Mesenchymal stem cell (in vitro differentiated cells and primary cell): ENCODE measurements around the gene CEP192.
"Not testable (repeated sequence)": the region's sequence is repeated elsewhere in the genome, so short reads cannot be mapped to it uniquely, and the experiment has no call there.

Source experiments
- DNase-seq: peaks from one replicate; pipeline ENCODE4 v3.0.0-alpha.2; 2013
- H2AFZ ChIP-seq: one replicate; pipeline ENCODE4 v1.6.1; 2013; ENCODE audit warnings: low read depth, mild to moderate bottlenecking, control low read depth, inconsistent platforms, low read length, moderate library complexity
- H2AK5ac ChIP-seq: 2 replicates; pipeline ENCODE4 v1.6.1; 2013; ENCODE audit warnings: low read length, moderate library complexity, mild to moderate bottlenecking, inconsistent platforms; ENCODE audit not compliant: severe bottlenecking
- H2BK120ac ChIP-seq: one replicate; pipeline ENCODE4 v1.6.1; 2013; ENCODE audit warnings: low read depth, mild to moderate bottlenecking, inconsistent platforms, low read length, moderate library complexity
- H2BK12ac ChIP-seq, 2 experiments: one replicate each; pipeline ENCODE4 v1.6.1; 2013; ENCODE audit warnings: inconsistent platforms in 2 of 2, low read length in 2 of 2, mild to moderate bottlenecking in 2 of 2, moderate library complexity in 2 of 2, control low read depth in 1 of 2
- H2BK15ac ChIP-seq: one replicate; pipeline ENCODE4 v1.6.1; 2013; ENCODE audit warnings: mild to moderate bottlenecking, low read depth, inconsistent platforms; ENCODE audit not compliant: poor library complexity, severe bottlenecking
- H2BK5ac ChIP-seq: 2 replicates; pipeline ENCODE4 v1.6.1; 2013; ENCODE audit warnings: low read depth, mild to moderate bottlenecking, low read length, control low read depth, inconsistent platforms; ENCODE audit not compliant: poor library complexity, severe bottlenecking
- H3K14ac ChIP-seq, 2 experiments: one replicate each; pipeline ENCODE4 v1.6.1; 2013; ENCODE audit warnings: inconsistent platforms in 2 of 2, low read length in 2 of 2, control low read depth in 1 of 2, mild to moderate bottlenecking in 1 of 2, moderate library complexity in 1 of 2
- H3K18ac ChIP-seq, 2 experiments: one replicate each; pipeline ENCODE4 v1.6.1; 2013; ENCODE audit warnings: inconsistent platforms in 2 of 2, low read length in 2 of 2, control low read depth in 1 of 2, low read depth in 1 of 2, mild to moderate bottlenecking in 1 of 2
- H3K23ac ChIP-seq, 2 experiments: one replicate each; pipeline ENCODE4 v1.6.1; 2013; ENCODE audit warnings: inconsistent platforms in 2 of 2, low read length in 2 of 2, mild to moderate bottlenecking in 2 of 2, moderate library complexity in 2 of 2, control low read depth in 1 of 2
- H3K27ac ChIP-seq: 2 replicates; pipeline ENCODE4 v1.5.1; 2013; ENCODE audit warnings: mild to moderate bottlenecking, moderate library complexity, low read length, control low read depth, inconsistent platforms; ENCODE audit not compliant: poor library complexity, severe bottlenecking
- H3K27me3 ChIP-seq, 2 experiments: 2 replicates each; pipeline versions ENCODE4 v1.6.1 to v1.7.0; 2013; ENCODE audit warnings: low read length in 2 of 2, mild to moderate bottlenecking in 2 of 2, moderate library complexity in 2 of 2, control low read depth in 1 of 2, inconsistent platforms in 1 of 2; ENCODE audit not compliant: control insufficient read depth in 1 of 2, insufficient read depth in 1 of 2
- H3K36me3 ChIP-seq, 2 experiments: 2 replicates each; pipeline versions ENCODE4 v1.6.1 to v1.7.0; 2013; ENCODE audit warnings: low read length in 2 of 2, control low read depth in 1 of 2, inconsistent platforms in 1 of 2, low read depth in 1 of 2, mild to moderate bottlenecking in 1 of 2; ENCODE audit not compliant: insufficient read depth in 2 of 2, control insufficient read depth in 1 of 2
- H3K4ac ChIP-seq, 2 experiments: one replicate each; pipeline ENCODE4 v1.6.1; 2013; ENCODE audit warnings: inconsistent platforms in 2 of 2, low read length in 2 of 2, mild to moderate bottlenecking in 2 of 2, moderate library complexity in 2 of 2, control low read depth in 1 of 2, low read depth in 1 of 2
- H3K4me1 ChIP-seq: 2 replicates; pipeline ENCODE4 v1.6.1; 2013; ENCODE audit warnings: low read depth, low read length, control low read depth; ENCODE audit not compliant: control insufficient read depth, insufficient read depth
- H3K4me2 ChIP-seq: 2 replicates; pipeline ENCODE4 v1.6.1; 2013; ENCODE audit warnings: low read length, mild to moderate bottlenecking, inconsistent platforms; ENCODE audit not compliant: poor library complexity, severe bottlenecking
- H3K4me3 ChIP-seq, 2 experiments: 2 replicates each; pipeline versions ENCODE4 v1.5.1 to v1.7.0; 2013; ENCODE audit warnings: low read length in 2 of 2, mild to moderate bottlenecking in 2 of 2, control low read depth in 1 of 2, low read depth in 1 of 2; ENCODE audit not compliant: insufficient read depth in 1 of 2
- H3K79me1 ChIP-seq: replicated peaks from 2 replicates; pipeline ENCODE4 v1.6.1; 2013; ENCODE audit warnings: mild to moderate bottlenecking, control low read depth, low read length, inconsistent platforms; ENCODE audit not compliant: poor library complexity, severe bottlenecking
- H3K9ac ChIP-seq: 2 replicates; pipeline ENCODE4 v1.7.0; 2013; ENCODE audit warnings: mild to moderate bottlenecking, low read length, moderate library complexity
- H3K9me3 ChIP-seq: 2 replicates; pipeline ENCODE4 v1.7.0; 2013; ENCODE audit warnings: mild to moderate bottlenecking, low read length; ENCODE audit not compliant: control insufficient read depth
- H4K8ac ChIP-seq: one replicate; pipeline ENCODE4 v1.6.1; 2013; ENCODE audit warnings: inconsistent platforms, mild to moderate bottlenecking, low read length, moderate library complexity
- H4K91ac ChIP-seq: one replicate; pipeline ENCODE4 v1.6.1; 2013; ENCODE audit warnings: mild to moderate bottlenecking, low read length, inconsistent platforms
- WGBS: methylation state at CpG from one replicate; pipeline ENCODE4 v1.1.7; 2013; ENCODE audit warnings: mixed read lengths; 5-methylcytosine and 5-hydroxymethylcytosine counted together

CEP192 gene

GRCh38 chr18:13076886-13077285 is 85.7 kb downstream of the CEP192 start:
- no peak overlapping the region for H3K4me3 ChIP-seq
- no peak overlapping the region for H3K4ac ChIP-seq
- H2BK15ac ChIP-seq, result no peak overlapping the region
- no peak overlapping the region for H3K23ac ChIP-seq
- H2BK12ac ChIP-seq, result no peak overlapping the region
- H3K4me2 ChIP-seq, result no peak overlapping the region
- DNase-seq, result no peak
- no peak overlapping the region for H3K14ac ChIP-seq
- no peak overlapping the region for H3K9ac ChIP-seq
- H4K8ac ChIP-seq, result no peak overlapping the region
- peaks cover 7% of the 10 kb centered on the region for H3K79me1 ChIP-seq
- H2BK120ac ChIP-seq, result no peak overlapping the region
- H3K27ac ChIP-seq, result no peak overlapping the region
- no peak overlapping the region for H2AK5ac ChIP-seq
- no peak overlapping the region for H3K18ac ChIP-seq
- no peaks in the 10 kb centered on the region for H3K9me3 ChIP-seq
- H2BK5ac ChIP-seq, result no peak overlapping the region
- H2AFZ ChIP-seq, result no peak overlapping the region
- WGBS, result 96% methylated on average over 7 of the region's 9 CpGs
- no peak overlapping the region for H4K91ac ChIP-seq
- H3K4me1 ChIP-seq, result no peaks in the 10 kb centered on the region
- H3K36me3 ChIP-seq, result peaks cover 15 to 45% of the 10 kb centered on the region in 2 experiments
- no peaks in the 10 kb centered on the region for H3K27me3 ChIP-seq

DNA sequence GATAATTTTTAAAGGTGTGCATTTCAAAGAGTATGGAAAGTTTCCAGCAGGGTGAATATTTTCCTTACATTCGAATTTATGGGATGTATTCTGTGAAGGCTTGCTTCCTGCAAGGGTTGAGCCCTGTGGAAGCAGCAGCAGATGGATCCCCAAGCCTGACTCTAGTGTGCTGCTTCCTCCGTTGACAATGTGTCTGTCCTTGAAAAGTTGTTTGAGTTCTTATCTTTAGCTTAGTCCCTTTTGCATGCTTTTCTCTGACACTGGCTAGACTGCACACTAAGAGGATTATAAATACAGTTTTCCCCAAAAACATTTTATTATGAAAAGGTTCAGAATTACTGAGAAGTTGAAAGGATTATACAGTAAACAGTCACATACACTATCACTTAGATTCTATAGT is 86.3 kb downstream of the CEP192 start:
- H3K79me1 ChIP-seq, result peaks cover 7% of the 10 kb centered on the region
- H3K36me3 ChIP-seq, result peaks cover 15 to 39% of the 10 kb centered on the region in 2 experiments
- no peaks in the 10 kb centered on the region for H3K9me3 ChIP-seq
- no peak overlapping the region for H3K23ac ChIP-seq
- no peak overlapping the region for H2AFZ ChIP-seq
- H3K4ac ChIP-seq, result no peak overlapping the region
- H4K8ac ChIP-seq, result no peak overlapping the region
- H2BK15ac ChIP-seq, result no peak overlapping the region
- no peak overlapping the region for H2BK5ac ChIP-seq
- H3K4me2 ChIP-seq, result no peak overlapping the region
- WGBS, result 100% methylated on average over 2 of the region's 2 CpGs
- H2AK5ac ChIP-seq, result no peak overlapping the region
- H2BK12ac ChIP-seq, result no peak overlapping the region
- DNase-seq, result no peak
- H3K9ac ChIP-seq, result no peak overlapping the region
- no peak overlapping the region for H2BK120ac ChIP-seq
- no peaks in the 10 kb centered on the region for H3K27me3 ChIP-seq
- H3K18ac ChIP-seq, result no peak overlapping the region
- H3K14ac ChIP-seq, result no peak overlapping the region
- no peaks in the 10 kb centered on the region for H3K4me1 ChIP-seq
- H4K91ac ChIP-seq, result no peak overlapping the region
- no peak overlapping the region for H3K27ac ChIP-seq
- no peak overlapping the region for H3K4me3 ChIP-seq

DNA sequence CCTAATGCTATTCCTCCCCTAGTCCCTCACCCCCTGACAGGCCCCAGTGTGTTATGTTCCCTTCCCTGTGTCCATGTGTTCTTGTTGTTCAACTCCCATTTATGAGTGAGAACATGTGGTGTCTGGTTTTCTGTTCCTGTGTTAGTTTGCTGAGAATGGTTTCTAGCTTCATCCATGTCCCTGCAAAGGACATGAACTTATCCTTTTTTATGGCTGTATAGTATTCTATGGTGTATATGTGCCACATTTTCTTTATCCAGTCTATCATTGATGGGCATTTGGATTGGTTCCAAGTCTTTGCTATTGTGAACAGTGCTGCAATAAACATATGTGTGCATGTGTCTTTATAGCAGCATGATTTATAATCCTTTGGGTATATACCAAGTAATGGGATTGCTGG is 86.9 kb downstream of the CEP192 start:
- H3K18ac ChIP-seq, H3K4ac ChIP-seq, H4K91ac ChIP-seq, H3K23ac ChIP-seq, H3K79me1 ChIP-seq, H2BK5ac ChIP-seq, H2AK5ac ChIP-seq, H2AFZ ChIP-seq, DNase-seq, H3K9ac ChIP-seq, H3K4me2 ChIP-seq, H3K27me3 ChIP-seq, H3K27ac ChIP-seq, H2BK15ac ChIP-seq, H2BK120ac ChIP-seq, H3K14ac ChIP-seq, H3K9me3 ChIP-seq, H3K4me3 ChIP-seq, H4K8ac ChIP-seq, H3K4me1 ChIP-seq, H2BK12ac ChIP-seq: not testable (repeated sequence)
- peaks cover 15 to 33% of the 10 kb centered on the region in 2 experiments for H3K36me3 ChIP-seq

- no peak overlapping the region for H3K14ac ChIP-seq
- H3K9ac ChIP-seq, result no peak overlapping the region
- no peak overlapping the region for H3K23ac ChIP-seq
- no peak overlapping the region for H3K18ac ChIP-seq
- WGBS, result over 99% methylated on average over 3 of the region's 4 CpGs
- no peak overlapping the region for H2AFZ ChIP-seq
- no peak overlapping the region for H3K4me2 ChIP-seq
- H3K36me3 ChIP-seq, result peaks cover 19 to 36% of the 10 kb centered on the region in 2 experiments
- no peak overlapping the region for H2BK120ac ChIP-seq
- H3K9me3 ChIP-seq, result no peaks in the 10 kb centered on the region
- H2BK12ac ChIP-seq, result no peak overlapping the region
- H4K8ac ChIP-seq, result no peak overlapping the region
- no peak for DNase-seq
- H2AK5ac ChIP-seq, result no peak overlapping the region
- no peak overlapping the region for H4K91ac ChIP-seq
- no peak overlapping the region for H2BK15ac ChIP-seq
- H3K27ac ChIP-seq, result no peak overlapping the region
- H3K4me3 ChIP-seq, result no peak overlapping the region
- H3K4me1 ChIP-seq, result no peaks in the 10 kb centered on the region
- H2BK5ac ChIP-seq, result no peak overlapping the region
- peaks cover 17% of the 10 kb centered on the region for H3K79me1 ChIP-seq
- no peaks in the 10 kb centered on the region for H3K27me3 ChIP-seq
- H3K4ac ChIP-seq, result no peak overlapping the region
Observed at GRCh38 chr18:13086906-13087305, 95.7 kb downstream of the CEP192 start.
